Stimulated activated CD4-positive, alpha-beta T cell treated with anti-CD3 and anti-CD28 coated beads, Interleukin-2, amount 100 ng/mL, for 24 hours (primary cell): ENCODE data around the gene STIM2.
"Not testable (repeated sequence)": the region's sequence is repeated elsewhere in the genome, so short reads cannot be mapped to it uniquely, and the experiment has no call there.

Experiments used
- DNase-seq, 2 donors: peaks; one replicate each; pipeline ENCODE4 v3.0.0-alpha.2; 2020

Gene STIM2

DNA sequence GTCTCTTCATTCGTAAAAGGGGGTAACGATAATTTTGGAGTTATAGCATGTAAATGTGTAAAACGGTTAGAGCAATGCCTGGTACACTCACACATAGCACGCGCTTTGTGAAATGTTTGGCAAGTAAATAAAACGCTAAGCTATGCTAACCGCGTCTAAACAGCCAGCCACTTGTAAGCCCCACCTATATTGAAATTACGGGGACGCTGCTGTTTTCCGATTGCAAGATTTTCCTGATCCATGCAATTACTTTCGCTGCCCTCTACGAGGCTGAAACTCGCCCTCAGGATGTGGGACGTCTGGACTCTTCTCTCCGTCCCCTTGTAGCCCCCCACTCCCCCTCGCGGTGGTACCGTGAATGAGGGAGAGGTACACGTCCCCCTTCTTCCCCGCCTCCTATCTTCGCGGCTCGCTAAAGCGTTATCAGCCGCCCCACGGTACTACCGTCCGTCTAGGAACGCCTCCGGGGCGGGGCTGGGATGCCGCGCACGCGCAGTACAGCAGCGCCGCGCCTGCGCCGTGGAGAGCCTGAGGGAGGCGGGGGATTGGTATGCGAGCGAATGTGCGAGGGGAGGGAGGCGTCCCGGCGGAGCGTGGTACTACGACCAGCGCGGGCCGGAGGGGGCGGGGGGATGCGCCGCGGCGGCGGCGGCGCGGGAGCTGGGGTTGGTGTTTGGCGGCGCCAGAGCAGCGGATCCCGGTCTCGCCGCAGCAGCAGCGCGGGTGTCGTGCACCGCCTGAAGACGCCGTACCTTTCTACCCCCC is at the start of gene STIM2:
STIM2 (plus strand) TSS at position 685 of the 765 bp plus-strand sequence.
- peak; percentile 98 for DNase-seq

DNA sequence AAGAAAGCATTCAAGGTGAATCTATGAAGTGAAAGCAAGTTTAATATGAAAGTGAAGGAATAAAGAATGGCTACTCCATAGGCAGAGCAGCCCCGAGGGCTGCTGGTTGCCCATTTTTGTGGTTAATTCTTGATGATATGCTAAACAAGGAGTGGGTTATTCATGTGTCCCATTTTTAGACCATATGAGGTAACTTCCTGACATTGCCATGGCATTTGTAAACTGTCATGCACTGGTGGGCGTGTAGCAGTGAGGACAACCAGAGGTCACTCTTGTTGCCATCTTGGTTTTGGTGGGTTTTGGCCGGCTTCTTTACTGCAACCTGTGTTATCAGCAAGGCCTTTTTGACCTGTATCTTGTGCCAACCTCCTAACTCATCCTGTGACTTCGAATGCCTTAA is 49.1 kb upstream of the STIM2 start:
- DNase-seq: not testable (repeated sequence)

DNA sequence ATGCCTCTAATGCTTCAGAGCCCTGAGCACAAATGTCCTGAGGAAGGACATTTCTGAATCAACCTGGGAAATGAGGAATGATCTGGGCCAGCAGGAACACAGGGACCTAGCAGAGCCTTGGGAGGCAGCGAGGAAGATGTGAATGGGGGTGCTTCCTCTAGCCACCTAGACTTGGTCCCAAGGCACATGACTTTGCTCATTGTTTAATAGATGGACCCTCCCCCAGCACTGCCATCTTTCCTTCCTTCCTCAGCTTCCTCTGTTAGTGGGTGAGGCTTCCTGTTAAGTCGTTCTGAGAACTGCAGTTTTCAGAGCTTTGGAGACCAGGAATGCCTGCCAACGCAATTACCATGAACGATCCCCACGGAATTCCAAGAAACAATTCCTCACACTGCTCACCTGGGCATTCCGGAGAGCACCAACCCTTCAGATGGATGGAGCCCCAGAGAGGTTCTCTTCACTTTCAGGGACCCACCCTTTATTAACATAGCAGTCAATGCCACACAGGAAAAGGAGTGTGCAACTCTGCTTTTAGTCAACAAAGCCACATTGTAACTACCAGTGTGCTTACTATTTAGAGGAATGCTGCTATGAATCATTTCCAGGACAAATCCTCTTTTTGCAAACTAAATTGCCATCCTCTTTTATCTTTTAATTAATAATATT is 48.5 kb upstream of the STIM2 start:
- DNase-seq: no peak

DNA sequence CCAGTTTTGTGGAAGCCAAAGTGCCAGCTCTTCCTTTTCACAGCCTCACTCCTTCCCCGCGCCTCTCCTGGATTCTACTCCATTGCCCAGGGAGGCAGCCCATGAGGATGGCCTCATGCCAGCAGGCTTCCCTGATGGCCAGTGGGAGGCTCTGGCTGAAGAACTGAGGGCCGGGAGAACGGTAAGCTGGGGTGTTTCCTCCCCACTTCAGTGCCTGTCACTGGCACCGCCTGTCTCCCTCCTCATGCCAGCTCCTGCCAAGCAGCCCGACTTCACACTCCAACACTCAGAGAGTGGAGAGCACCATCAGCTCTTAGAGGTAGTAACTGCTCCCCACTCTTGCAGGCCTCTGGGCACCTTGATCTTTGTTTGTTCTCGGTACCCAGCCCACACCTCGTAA is 46.9 kb upstream of the STIM2 start:
- no peak for DNase-seq

DNA sequence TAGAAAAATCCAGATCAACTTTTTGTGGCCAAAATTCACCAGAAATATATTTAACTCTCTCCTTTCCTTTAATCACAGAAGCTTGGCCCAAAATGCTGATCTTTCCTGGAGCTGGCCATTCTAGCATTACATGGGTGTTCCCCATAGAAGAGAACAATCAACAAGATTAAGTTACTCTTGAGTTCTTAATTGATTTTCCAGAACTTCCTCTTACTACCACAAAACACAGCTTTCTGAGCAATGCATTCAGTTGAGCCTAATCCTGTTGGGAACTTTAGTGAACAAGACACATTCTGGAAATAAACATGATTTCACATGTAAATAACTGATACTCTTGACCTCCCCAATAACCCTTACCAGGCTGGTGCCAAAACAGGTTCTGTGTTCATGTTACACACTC is 45.4 kb upstream of the STIM2 start:
- DNase-seq: no peak

GRCh38 chr4:26815706-26816105 is 44.9 kb upstream of the STIM2 start:
- no peak for DNase-seq

DNA sequence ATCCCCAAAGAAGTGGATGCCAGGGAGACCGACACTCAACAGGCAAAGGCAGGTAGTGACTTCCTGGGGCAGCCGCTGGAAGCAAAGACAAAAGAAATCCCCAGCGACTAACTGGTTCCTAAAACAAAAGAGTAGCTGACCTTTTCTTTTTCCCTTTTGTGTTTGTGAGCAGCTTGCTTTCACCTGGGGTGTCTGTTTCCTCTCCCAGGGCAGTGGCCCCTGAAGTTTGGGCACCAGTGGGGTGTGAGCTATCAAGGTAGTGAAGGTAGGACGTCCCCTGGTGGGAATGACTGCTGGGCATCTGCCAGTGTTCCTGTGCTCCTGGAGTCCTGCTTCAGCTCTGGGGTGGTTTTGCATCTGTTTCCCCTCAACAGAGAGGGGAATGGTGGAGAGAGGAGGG is 41.6 kb upstream of the STIM2 start:
- no peak for DNase-seq

- no peak for DNase-seq
Measured at GRCh38 chr4:26819478-26820095, 41.1 kb upstream of the STIM2 start.

GRCh38 chr4:26820346-26820745 is 40.3 kb upstream of the STIM2 start:
- no peak for DNase-seq

DNA sequence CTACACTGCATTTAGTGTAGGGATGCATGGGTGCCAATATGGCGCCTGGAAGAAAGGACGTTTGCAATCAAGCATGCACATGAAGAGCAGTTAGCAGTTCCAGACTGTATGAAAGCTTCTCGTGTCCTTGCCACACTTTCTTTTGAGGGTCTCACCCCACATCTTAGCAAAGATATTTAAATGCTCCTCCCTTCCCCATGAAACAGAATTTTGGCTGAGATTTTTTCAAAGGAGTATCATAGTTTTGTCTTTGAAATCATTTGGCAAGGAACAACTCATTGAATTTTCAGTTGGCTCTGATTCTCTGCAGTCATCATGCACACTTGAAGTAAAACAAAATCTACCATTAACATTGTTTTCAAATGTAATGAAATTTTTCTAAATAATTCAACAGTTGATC is 39.6 kb upstream of the STIM2 start:
- DNase-seq: no peak

- no peak for DNase-seq
Measured at GRCh38 chr4:26821677-26822503, 38.8 kb upstream of the STIM2 start.

- DNase-seq: no peak
Measured at GRCh38 chr4:26822546-26822945, 38.1 kb upstream of the STIM2 start.

GRCh38 chr4:26822974-26823373 is 37.7 kb upstream of the STIM2 start:
- not testable (repeated sequence) for DNase-seq

DNA sequence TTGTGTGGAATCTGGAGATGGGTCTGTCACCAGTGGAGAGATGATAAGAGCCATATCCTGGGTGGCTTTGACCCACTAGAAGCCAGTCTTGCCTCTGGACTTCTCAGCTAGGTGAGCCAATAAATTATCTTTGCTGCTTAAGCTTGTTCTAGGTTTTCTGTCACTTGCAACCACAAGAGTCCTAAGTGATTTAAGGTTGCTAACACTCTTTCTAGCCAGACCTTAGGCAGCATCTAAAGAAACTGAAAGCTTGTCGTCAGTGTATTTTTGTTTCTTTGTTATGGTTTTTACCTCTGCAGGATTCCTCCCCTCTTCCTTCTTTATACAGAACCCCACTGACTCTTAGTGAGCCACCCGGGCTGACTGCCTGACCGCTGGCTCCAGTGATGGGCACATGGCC is 37.1 kb upstream of the STIM2 start:
- DNase-seq: no peak

DNA sequence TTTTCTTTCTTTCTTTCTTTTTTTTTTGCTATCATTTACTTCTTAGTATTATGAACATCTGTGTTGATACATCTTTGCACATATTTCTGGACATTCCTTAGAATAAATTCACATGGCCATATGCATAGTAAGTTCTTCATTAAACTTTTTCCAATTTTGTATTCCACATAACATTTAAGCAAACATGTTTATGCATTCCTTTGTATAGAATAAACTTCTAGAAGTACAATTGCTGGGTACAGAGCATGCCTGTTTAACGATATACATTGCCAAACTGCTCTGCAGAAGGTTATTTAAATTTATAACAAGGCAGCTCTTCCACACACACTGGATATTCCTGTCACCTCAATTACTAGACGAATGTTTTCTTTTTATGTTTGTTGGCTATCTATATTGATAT is 36.0 kb upstream of the STIM2 start:
- DNase-seq: no peak

- DNase-seq: no peak
Measured at GRCh38 chr4:26826721-26827120, 33.9 kb upstream of the STIM2 start.

DNA sequence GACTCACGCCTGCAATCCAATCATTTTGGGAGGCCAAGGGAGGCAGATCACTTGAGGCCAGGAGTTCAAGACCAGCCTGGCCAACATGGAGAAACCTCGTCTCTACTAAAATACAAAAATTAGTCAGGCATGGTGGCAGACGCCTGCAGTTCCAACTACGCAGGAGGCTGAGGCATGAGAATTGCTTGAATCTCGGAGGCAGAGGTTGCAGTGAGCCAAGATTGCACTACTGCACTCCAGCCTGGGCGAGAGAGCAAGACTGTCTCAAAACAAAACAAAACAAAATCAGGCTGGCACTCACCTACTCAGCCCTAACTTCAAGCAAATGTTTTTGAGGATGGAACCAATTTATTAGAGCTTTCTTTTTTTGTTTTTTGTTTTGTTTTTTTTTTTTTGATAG is 33.3 kb upstream of the STIM2 start:
- DNase-seq: not testable (repeated sequence)

GRCh38 chr4:26827798-26828197 is 32.8 kb upstream of the STIM2 start:
- DNase-seq: no peak

DNA sequence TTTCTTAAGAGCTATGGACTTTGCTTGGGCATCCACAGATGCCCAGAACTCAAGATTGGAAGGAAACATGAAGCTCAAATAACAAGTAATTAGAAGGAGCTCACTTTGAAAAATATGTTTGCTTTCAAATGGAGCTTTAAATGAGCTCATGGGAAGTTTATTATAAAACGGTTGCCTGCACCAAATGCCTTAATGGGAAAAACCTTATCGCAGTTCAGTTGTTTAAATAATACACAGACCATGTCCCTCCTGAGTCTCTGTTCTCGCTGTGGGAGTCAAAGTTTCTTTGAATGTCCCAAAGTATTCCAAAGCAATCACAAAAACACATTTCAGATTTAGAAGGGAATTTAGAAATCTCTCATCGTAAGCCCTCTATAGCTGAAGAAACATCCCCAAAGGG is 31.6 kb upstream of the STIM2 start:
- DNase-seq: no peak

- no peak for DNase-seq
Measured at GRCh38 chr4:26830033-26830432, 30.6 kb upstream of the STIM2 start.

GRCh38 chr4:26830701-26831100 is 29.9 kb upstream of the STIM2 start:
- DNase-seq: no peak

- DNase-seq: no peak
Measured at GRCh38 chr4:26836539-26836938, 24.1 kb upstream of the STIM2 start.
